Stimulated activated effector memory CD8-positive, alpha-beta T cell treated with anti-CD3 and anti-CD28 coated beads, Interleukin-12 subunit alpha, Interleukin-12 subunit beta, amount 100 ng/mL, for 72 hours (primary cell): Measurements from ENCODE around the gene KCTD20.

Experiments
- ATAC-seq: fragments of 150-1000 bp; cut with Tn5 transposase; 2 replicates; pipeline ENCODE4 v1.10.0; 2021
- DNase-seq, 2 donors: peaks; one replicate each; pipeline ENCODE4 v3.0.0; 2021 to 2022; ENCODE audit warnings: low spot score in 2 of 2
- H3K27ac Mint-ChIP-seq: one replicate; pipeline ENCODE4 v1.8.0; 2022; ENCODE audit warnings: mild to moderate bottlenecking, mixed read lengths
- H3K36me3 Mint-ChIP-seq: one replicate; pipeline ENCODE4 v1.8.0; 2022; ENCODE audit warnings: mild to moderate bottlenecking, mixed read lengths
- H3K4me1 Mint-ChIP-seq: one replicate; pipeline ENCODE4 v1.8.0; 2022; ENCODE audit warnings: mixed read lengths
- H3K4me3 Mint-ChIP-seq: one replicate; pipeline ENCODE4 v1.8.0; 2022; ENCODE audit warnings: mild to moderate bottlenecking, mixed read lengths
- H3K9me3 Mint-ChIP-seq: one replicate; pipeline ENCODE4 v1.8.0; 2022; ENCODE audit warnings: mixed read lengths

The KCTD20 gene

GRCh38 chr6:36523936-36524499, 81.2 kb downstream of the KCTD20 start:
- H3K36me3 Mint-ChIP-seq = peaks cover 89% of the 10 kb centered on the region
- peaks cover 17% of the 10 kb centered on the region for H3K4me1 Mint-ChIP-seq
- no peak overlapping the region for H3K27ac Mint-ChIP-seq
- H3K9me3 Mint-ChIP-seq = no peaks in the 10 kb centered on the region
- no peak overlapping the region for H3K4me3 Mint-ChIP-seq
- ATAC-seq = no peak
- no peak for DNase-seq

GRCh38 chr6:36524871-36525270, 82.1 kb downstream of the KCTD20 start:
- no peak for ATAC-seq
- no peak for DNase-seq
- Mint-ChIP-seq H3K9me3 (no peaks in the 10 kb centered on the region), H3K4me3 (no peak overlapping the region), H3K4me1 (peaks cover 23% of the 10 kb centered on the region), H3K27ac (no peak overlapping the region), H3K36me3 (peaks cover 89% of the 10 kb centered on the region)

GRCh38 chr6:36525346-36525745, 82.5 kb downstream of the KCTD20 start:
- DNase-seq (no peak), ATAC-seq (no peak)
- H3K4me3 Mint-ChIP-seq = no peak overlapping the region
- H3K27ac Mint-ChIP-seq = no peak overlapping the region
- H3K36me3 Mint-ChIP-seq = peaks cover 86% of the 10 kb centered on the region
- no peaks in the 10 kb centered on the region for H3K9me3 Mint-ChIP-seq
- H3K4me1 Mint-ChIP-seq = peaks cover 25% of the 10 kb centered on the region

- Mint-ChIP-seq H3K9me3 (no peaks in the 10 kb centered on the region), H3K4me1 (peaks cover 25% of the 10 kb centered on the region), H3K27ac (no peak overlapping the region), H3K4me3 (no peak overlapping the region), H3K36me3 (peaks cover 86% of the 10 kb centered on the region)
- ATAC-seq (no peak), DNase-seq (no peak)
Measured at GRCh38 chr6:36526066-36526465, 83.3 kb downstream of the KCTD20 start.

- DNase-seq = no peak
- peaks cover 87% of the 10 kb centered on the region for H3K36me3 Mint-ChIP-seq
- no peaks in the 10 kb centered on the region for H3K9me3 Mint-ChIP-seq
- no peak overlapping the region for H3K4me3 Mint-ChIP-seq
- H3K27ac Mint-ChIP-seq = peak overlapping the region; percentile 6
- peaks cover 51% of the 10 kb centered on the region for H3K4me1 Mint-ChIP-seq
- ATAC-seq = no peak
Measured at GRCh38 chr6:36533321-36533720, 90.5 kb downstream of the KCTD20 start.

- peaks cover 40% of the 10 kb centered on the region for H3K4me1 Mint-ChIP-seq
- H3K27ac Mint-ChIP-seq = no peak overlapping the region
- H3K36me3 Mint-ChIP-seq = peaks cover 99% of the 10 kb centered on the region
- H3K9me3 Mint-ChIP-seq = no peaks in the 10 kb centered on the region
- H3K4me3 Mint-ChIP-seq = no peak overlapping the region
- DNase-seq (no peak), ATAC-seq (no peak)
Measured at GRCh38 chr6:36536873-36537547, 94.2 kb downstream of the KCTD20 start.

- no peak overlapping the region for H3K4me3 Mint-ChIP-seq
- no peaks in the 10 kb centered on the region for H3K9me3 Mint-ChIP-seq
- DNase-seq (no peak), ATAC-seq (peak; percentile 94)
- H3K4me1 Mint-ChIP-seq = peaks cover 40% of the 10 kb centered on the region
- peak overlapping the region; percentile 71 for H3K27ac Mint-ChIP-seq
- H3K36me3 Mint-ChIP-seq = peaks cover 76% of the 10 kb centered on the region
Measured at GRCh38 chr6:36539814-36540568, 97.2 kb downstream of the KCTD20 start.
